Measurements from ENCODE around the gene ATP8A2.

ATP8A2 gene

GRCh38 chr13:25397763-25398162 is 26.0 kb downstream of the ATP8A2 start:
- Histone ChIP-seq H3K9me3 (replicated peaks; ENCODE audit: insufficient read depth, low read length) (no peaks in the 10 kb centered on the region), H3K9ac (ENCODE audit: low read length) (no peak overlapping the region), H3K4me2 (ENCODE audit: low read depth, low read length) (no peak overlapping the region), H3K79me2 (ENCODE audit: low read length) (no peaks in the 10 kb centered on the region), H3K9me2 (replicated peaks; ENCODE audit: insufficient read depth, low read length) (no peaks in the 10 kb centered on the region), H4K20me1 (ENCODE audit: insufficient read depth, low read length) (no peaks in the 10 kb centered on the region), H3F3A (ENCODE audit: insufficient read depth, low read length) (no peaks in the 10 kb centered on the region), H3K4me3 (ENCODE audit: low read length) (no peak overlapping the region), H2AFZ (ENCODE audit: low read length) (no peak overlapping the region), H3K27me3 (replicated peaks; ENCODE audit: insufficient read depth, low read length) (no peaks in the 10 kb centered on the region), H3K4me1 (ENCODE audit: low read length) (no peaks in the 10 kb centered on the region), H3K36me3 (replicated peaks; ENCODE audit: insufficient read depth, low read length) (no peaks in the 10 kb centered on the region), H3K27ac (ENCODE audit: low read length) (no peak overlapping the region)
- TF ChIP-seq EZH2 (optimal IDR thresholded peaks at IDR 0.05; ENCODE audit: low read depth, low read length) (no peak), CTCF (IDR thresholded peaks at IDR 0.05; ENCODE audit: low read length) (no peak), EZH2phosphoT487 (IDR thresholded peaks at IDR 0.05; ENCODE audit: low read length) (no peak)
- no peak for DNase-seq

GRCh38 chr13:25400925-25401324 is 29.2 kb downstream of the ATP8A2 start:
- no peak overlapping the region for H3K4me2 ChIP-seq (ENCODE audit: low read depth, low read length)
- H4K20me1 ChIP-seq (ENCODE audit: insufficient read depth, low read length), result no peaks in the 10 kb centered on the region
- H3K27ac ChIP-seq (ENCODE audit: low read length), result no peak overlapping the region
- H3K9me3 ChIP-seq (replicated peaks; ENCODE audit: insufficient read depth, low read length), result no peaks in the 10 kb centered on the region
- no peaks in the 10 kb centered on the region for H3K9me2 ChIP-seq (replicated peaks; ENCODE audit: insufficient read depth, low read length)
- DNase-seq, result no peak
- H3K4me1 ChIP-seq (ENCODE audit: low read length), result no peaks in the 10 kb centered on the region
- no peaks in the 10 kb centered on the region for H3F3A ChIP-seq (ENCODE audit: insufficient read depth, low read length)
- no peak overlapping the region for H3K9ac ChIP-seq (ENCODE audit: low read length)
- H2AFZ ChIP-seq (ENCODE audit: low read length), result no peak overlapping the region
- TF ChIP-seq EZH2 (optimal IDR thresholded peaks at IDR 0.05; ENCODE audit: low read depth, low read length) (no peak), EZH2phosphoT487 (IDR thresholded peaks at IDR 0.05; ENCODE audit: low read length) (no peak)
- no peaks in the 10 kb centered on the region for H3K79me2 ChIP-seq (ENCODE audit: low read length)
- H3K4me3 ChIP-seq (ENCODE audit: low read length), result no peak overlapping the region
- no peaks in the 10 kb centered on the region for H3K27me3 ChIP-seq (replicated peaks; ENCODE audit: insufficient read depth, low read length)
- no peaks in the 10 kb centered on the region for H3K36me3 ChIP-seq (replicated peaks; ENCODE audit: insufficient read depth, low read length)

GRCh38 chr13:25401958-25402357 is 30.2 kb downstream of the ATP8A2 start:
- H3K79me2 ChIP-seq (ENCODE audit: low read length), result no peaks in the 10 kb centered on the region
- DNase-seq, result no peak

More at GRCh38 chr13:25401958-25402357, 30.2 kb downstream of the ATP8A2 start:
- no peak overlapping the region for H3K4me2 ChIP-seq (ENCODE audit: low read depth, low read length)
- H3K9me2 ChIP-seq (replicated peaks; ENCODE audit: insufficient read depth, low read length), result no peaks in the 10 kb centered on the region
- H3K27me3 ChIP-seq (replicated peaks; ENCODE audit: insufficient read depth, low read length), result no peaks in the 10 kb centered on the region
- H3K9me3 ChIP-seq (replicated peaks; ENCODE audit: insufficient read depth, low read length), result no peaks in the 10 kb centered on the region
- no peak overlapping the region for H3K4me3 ChIP-seq (ENCODE audit: low read length)
- no peak overlapping the region for H2AFZ ChIP-seq (ENCODE audit: low read length)
- H3F3A ChIP-seq (ENCODE audit: insufficient read depth, low read length), result no peaks in the 10 kb centered on the region
- no peak overlapping the region for H3K27ac ChIP-seq (ENCODE audit: low read length)
- H3K4me1 ChIP-seq (ENCODE audit: low read length), result no peaks in the 10 kb centered on the region
- TF ChIP-seq EZH2 (optimal IDR thresholded peaks at IDR 0.05; ENCODE audit: low read depth, low read length), result no peak
- no peak for TF ChIP-seq EZH2phosphoT487 (IDR thresholded peaks at IDR 0.05; ENCODE audit: low read length)
- no peak for TF ChIP-seq CTCF (IDR thresholded peaks at IDR 0.05; ENCODE audit: low read length)
- no peaks in the 10 kb centered on the region for H4K20me1 ChIP-seq (ENCODE audit: insufficient read depth, low read length)
- no peaks in the 10 kb centered on the region for H3K36me3 ChIP-seq (replicated peaks; ENCODE audit: insufficient read depth, low read length)
- H3K9ac ChIP-seq (ENCODE audit: low read length), result no peak overlapping the region

Data from MM.1S (cell line).